22Rv1 (cell line): ENCODE data around the gene LMCD1.

Experiments
- H3K27ac ChIP-seq: fragments of 450-650 bp; 2 replicates; pipeline ENCODE4 v1.5.1; 2017
- CTCF ChIP-seq: fragments of 450-650 bp; IDR thresholded peaks from 2 replicates; pipeline ENCODE4 v1.5.1; 2017; ENCODE audit warnings: mild to moderate bottlenecking
- ZFX ChIP-seq: fragments of 450-650 bp; IDR thresholded peaks from 2 replicates; pipeline ENCODE4 v1.6.1; 2017; ENCODE audit warnings: antibody characterized with exemption, borderline replicate concordance

Gene LMCD1

GRCh38 chr3:8555113-8555661 is 53.6 kb downstream of the LMCD1 start:
- TF ChIP-seq ZFX (no peak), CTCF (no peak)
- no peak overlapping the region for H3K27ac ChIP-seq

- TF ChIP-seq ZFX (no peak), CTCF (no peak)
- no peak overlapping the region for H3K27ac ChIP-seq
These were observed 54.3 kb downstream of the LMCD1 start for GRCh38 chr3:8555725-8556472.

- TF ChIP-seq ZFX (no peak), CTCF (no peak)
- no peak overlapping the region for H3K27ac ChIP-seq
These were observed 54.8 kb downstream of the LMCD1 start for GRCh38 chr3:8556473-8556869.

- TF ChIP-seq CTCF = no peak
- TF ChIP-seq ZFX = no peak
- H3K27ac ChIP-seq = no peak overlapping the region
These were observed 55.7 kb downstream of the LMCD1 start for GRCh38 chr3:8557298-8557697.

- TF ChIP-seq ZFX (no peak), CTCF (no peak)
- no peak overlapping the region for H3K27ac ChIP-seq
These were observed 57.0 kb downstream of the LMCD1 start for GRCh38 chr3:8558645-8559044.

- no peak overlapping the region for H3K27ac ChIP-seq
- no peak for TF ChIP-seq CTCF
- TF ChIP-seq ZFX = no peak
These were observed 57.7 kb downstream of the LMCD1 start for GRCh38 chr3:8559351-8559750.

- H3K27ac ChIP-seq = no peak overlapping the region
- TF ChIP-seq CTCF (no peak), ZFX (no peak)
These were observed 58.9 kb downstream of the LMCD1 start for GRCh38 chr3:8560366-8561007.
